Activated naive CD4-positive, alpha-beta T cell treated with anti-CD3 and anti-CD28 coated beads for 36 hours (primary cell): ENCODE measurements around the gene UBE2N. TPM values are rescaled to one million over a fixed set of nuclear protein-coding genes. Genes with fewer than 3 reads are reported as not detected.

Experiments
- CTCF ChIA-PET: fragments of 350-600 bp; sonication (Branson Sonifier 250); formaldehyde crosslinking; loops from one replicate; lab custom pipeline; 2021; ENCODE audit warnings: antibody characterized with exemption; lab: Charles Lee
- DNase-seq: peaks from one replicate; pipeline ENCODE4 v3.0.0-alpha.2; 2020
- H3K27ac Mint-ChIP-seq: one replicate; pipeline ENCODE4 v1.8.0; 2021; ENCODE audit warnings: mild to moderate bottlenecking, mixed read lengths
- H3K27me3 Mint-ChIP-seq: one replicate; pipeline ENCODE4 v1.8.0; 2021; ENCODE audit warnings: low read depth, mixed read lengths
- H3K36me3 Mint-ChIP-seq: one replicate; pipeline ENCODE4 v1.8.0; 2021; ENCODE audit warnings: low read depth, mixed read lengths
- H3K4me1 Mint-ChIP-seq: one replicate; pipeline ENCODE4 v1.8.0; 2021; ENCODE audit warnings: low read depth, mixed read lengths
- H3K4me3 Mint-ChIP-seq: one replicate; pipeline ENCODE4 v1.8.0; 2021; ENCODE audit warnings: mild to moderate bottlenecking, moderate library complexity, mixed read lengths
- H3K9me3 Mint-ChIP-seq: one replicate; pipeline ENCODE4 v1.8.0; 2021; ENCODE audit warnings: mixed read lengths
- intact Hi-C: fragments of 100-400 bp; cut with micrococcal nuclease; formaldehyde crosslinking; loops from one replicate; pipeline ENCODE4 v1.15.1; 2023
- total RNA-seq, 2 experiments: library from RNA; stranded (reverse); gene quantifications; one replicate each; pipeline ENCODE4 v1.2.3, GENCODE V29; 2021

Gene UBE2N
- total RNA-seq, 2 experiments from 2014 or later = 143 TPM

DNA sequence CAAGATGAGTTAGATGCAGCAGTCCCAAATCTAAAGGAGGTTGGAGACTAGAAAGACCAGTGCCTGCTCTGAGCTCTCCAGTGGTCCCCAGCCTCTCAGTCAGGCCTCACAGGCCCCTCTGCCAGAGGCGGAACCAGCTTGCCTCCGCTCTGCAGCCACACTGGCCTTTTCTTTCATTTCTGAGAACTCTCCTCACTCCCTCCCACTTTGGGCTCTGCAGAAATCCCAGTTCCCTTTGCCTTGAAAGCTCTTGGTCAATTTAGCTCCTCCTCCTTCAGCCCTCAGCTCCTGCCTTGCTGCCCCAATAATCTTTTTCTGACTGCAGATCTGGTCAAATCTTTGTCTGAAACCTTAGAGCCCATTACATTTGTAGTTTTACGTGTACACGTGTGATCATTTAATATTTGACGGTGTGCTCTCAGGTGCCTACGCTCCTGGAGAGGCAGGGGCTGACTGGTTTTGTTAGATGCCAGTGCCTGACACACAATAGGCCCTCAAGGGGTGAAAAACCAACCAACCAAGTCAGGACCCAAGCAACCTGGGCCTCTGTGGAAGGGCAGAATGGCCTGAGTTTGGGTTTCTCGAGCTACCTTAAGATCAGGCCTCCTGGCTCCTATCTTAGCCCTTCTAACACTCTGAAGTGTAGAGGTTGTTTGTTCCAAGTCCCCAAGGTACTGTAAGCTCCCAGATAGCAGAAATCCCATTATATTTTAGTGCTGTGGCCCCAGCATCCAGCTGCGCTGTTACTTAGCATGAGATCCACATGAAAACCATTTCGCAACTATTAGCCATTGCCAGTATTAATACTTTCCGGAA is 65.1 kb downstream of the UBE2N start:
- CTCF ChIA-PET = interaction anchor here (0.6 to 1.3 kb wide), 5 partner anchors 10 to 279 kb away, joined by 3 to 5 read pairs (median 3); partner anchors contain the start of gene MRPL42
- peak overlapping the region; percentile 77 for H3K4me3 Mint-ChIP-seq
- no peak overlapping the region for H3K27ac Mint-ChIP-seq
- no peak for DNase-seq
- H3K36me3 Mint-ChIP-seq = peaks cover 4% of the 10 kb centered on the region
- intact Hi-C loops = loop anchor here (1.0 to 5.0 kb wide), 9 partner anchors 66 to 447 kb away; partner anchors contain the start of genes CRADD, EEA1 and MRPL42
- no peaks in the 10 kb centered on the region for H3K27me3 Mint-ChIP-seq
- H3K4me1 Mint-ChIP-seq = peaks cover 24% of the 10 kb centered on the region
- H3K9me3 Mint-ChIP-seq = no peaks in the 10 kb centered on the region

DNA sequence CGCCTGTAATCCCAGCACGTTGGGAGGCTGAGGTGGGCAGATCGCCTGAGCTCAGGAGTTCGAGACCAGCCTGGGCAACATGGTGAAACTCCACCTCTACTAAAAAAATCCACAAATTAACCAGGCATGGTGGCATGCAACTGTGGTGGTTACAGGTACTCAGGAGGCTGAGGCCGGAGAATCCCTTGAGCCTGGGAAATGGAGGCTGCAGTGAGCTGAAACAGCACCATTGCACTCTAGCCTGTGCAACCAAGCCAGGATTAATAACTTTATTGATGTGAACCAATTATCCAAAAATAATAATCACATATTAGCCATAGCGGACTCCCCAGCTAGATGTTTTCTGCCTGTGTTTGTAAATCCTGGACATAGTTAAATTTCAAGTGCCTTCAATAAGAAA is 65.8 kb downstream of the UBE2N start:
- H3K4me1 Mint-ChIP-seq = peaks cover 17% of the 10 kb centered on the region
- intact Hi-C loops = loop anchor here (2.0 to 5.0 kb wide), 2 partner anchors 301 to 406 kb away; partner anchors contain the start of gene CRADD
- CTCF ChIA-PET = interaction anchor here (1.3 kb wide), 1 partner anchor 10 kb away, joined by 5 read pairs; no protein-coding TSS in a partner anchor
- no peaks in the 10 kb centered on the region for H3K9me3 Mint-ChIP-seq
- H3K4me3 Mint-ChIP-seq = no peak overlapping the region
- no peak overlapping the region for H3K27ac Mint-ChIP-seq
- no peaks in the 10 kb centered on the region for H3K27me3 Mint-ChIP-seq
- no peaks in the 10 kb centered on the region for H3K36me3 Mint-ChIP-seq
- no peak for DNase-seq

GRCh38 chr12:93373961-93374656 is 67.6 kb downstream of the UBE2N start:
- H3K9me3 Mint-ChIP-seq = no peaks in the 10 kb centered on the region
- CTCF ChIA-PET = interaction anchor here (0.6 to 1.1 kb wide), 2 partner anchors 8 to 129 kb away, joined by 4 to 6 read pairs; no protein-coding TSS in a partner anchor
- H3K4me3 Mint-ChIP-seq = no peak overlapping the region
- intact Hi-C loops = no loop called here
- no peak for DNase-seq
- no peaks in the 10 kb centered on the region for H3K36me3 Mint-ChIP-seq
- H3K27me3 Mint-ChIP-seq = no peaks in the 10 kb centered on the region
- H3K4me1 Mint-ChIP-seq = peaks cover 7% of the 10 kb centered on the region
- H3K27ac Mint-ChIP-seq = no peak overlapping the region

DNA sequence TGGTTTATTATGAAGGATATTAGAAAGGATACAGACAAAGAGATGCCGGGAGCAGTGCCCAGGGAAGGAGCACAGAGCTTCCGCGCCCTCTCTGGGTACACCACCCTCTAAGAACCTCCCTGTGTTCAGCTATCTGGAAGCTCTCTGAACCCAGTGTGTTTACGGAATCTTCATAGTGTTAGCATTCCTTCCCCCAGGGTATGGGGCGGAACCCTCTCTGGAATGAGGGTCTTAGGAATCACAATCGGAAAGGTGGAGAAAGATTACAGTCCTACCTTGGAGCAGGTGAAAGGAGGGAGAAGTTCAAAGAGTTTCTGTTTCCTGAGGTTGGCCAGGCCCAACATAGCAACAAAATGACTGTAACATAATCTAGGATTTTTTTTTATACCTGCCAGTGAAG is 70.8 kb downstream of the UBE2N start:
- no peaks in the 10 kb centered on the region for H3K27me3 Mint-ChIP-seq
- H3K36me3 Mint-ChIP-seq = no peaks in the 10 kb centered on the region
- intact Hi-C loops = no loop called here
- H3K4me3 Mint-ChIP-seq = no peak overlapping the region
- H3K9me3 Mint-ChIP-seq = no peaks in the 10 kb centered on the region
- CTCF ChIA-PET = no interaction called here
- H3K27ac Mint-ChIP-seq = no peak overlapping the region
- DNase-seq = no peak
- H3K4me1 Mint-ChIP-seq = peaks cover 3% of the 10 kb centered on the region

DNA sequence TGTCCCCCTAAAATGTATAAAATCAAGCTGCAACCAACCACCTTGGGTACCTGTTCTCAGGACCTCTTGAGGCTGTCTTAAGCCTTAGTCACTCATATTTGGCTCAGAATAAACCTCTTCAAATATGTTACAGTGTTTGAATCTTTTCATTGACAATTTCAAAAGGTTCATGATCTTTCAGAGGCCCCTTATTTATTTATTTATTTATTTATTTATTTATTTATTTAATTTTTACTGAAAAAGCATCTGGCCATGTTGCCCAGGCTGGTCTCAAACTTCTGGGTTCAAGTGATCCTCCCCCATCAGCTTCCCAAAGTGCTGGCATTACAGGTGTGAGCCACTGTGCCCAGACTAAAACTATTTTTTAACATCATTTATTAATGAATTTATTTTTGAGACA is 72.2 kb downstream of the UBE2N start:
- CTCF ChIA-PET = no interaction called here
- Mint-ChIP-seq H3K27ac (no peak overlapping the region), H3K36me3 (no peaks in the 10 kb centered on the region), H3K4me1 (peaks cover 4% of the 10 kb centered on the region), H3K9me3 (no peaks in the 10 kb centered on the region), H3K27me3 (no peaks in the 10 kb centered on the region), H3K4me3 (no peak overlapping the region)
- intact Hi-C loops = no loop called here
- DNase-seq = no peak

GRCh38 chr12:93368766-93369165 is 73.0 kb downstream of the UBE2N start:
- Mint-ChIP-seq H3K27ac (no peak overlapping the region), H3K36me3 (no peaks in the 10 kb centered on the region), H3K9me3 (no peaks in the 10 kb centered on the region), H3K4me3 (no peak overlapping the region), H3K4me1 (peaks cover 7% of the 10 kb centered on the region), H3K27me3 (no peaks in the 10 kb centered on the region)
- CTCF ChIA-PET = no interaction called here
- intact Hi-C loops = no loop called here
- DNase-seq = no peak

GRCh38 chr12:93366422-93366821 is 75.3 kb downstream of the UBE2N start:
- Mint-ChIP-seq H3K4me1 (peaks cover 11% of the 10 kb centered on the region), H3K36me3 (no peaks in the 10 kb centered on the region), H3K27me3 (no peaks in the 10 kb centered on the region), H3K4me3 (no peak overlapping the region), H3K27ac (no peak overlapping the region), H3K9me3 (no peaks in the 10 kb centered on the region)
- intact Hi-C loops = no loop called here
- CTCF ChIA-PET = interaction anchor here (1.2 kb wide), 1 partner anchor 53 kb away, joined by 3 read pairs; no protein-coding TSS in a partner anchor
- no peak for DNase-seq

DNA sequence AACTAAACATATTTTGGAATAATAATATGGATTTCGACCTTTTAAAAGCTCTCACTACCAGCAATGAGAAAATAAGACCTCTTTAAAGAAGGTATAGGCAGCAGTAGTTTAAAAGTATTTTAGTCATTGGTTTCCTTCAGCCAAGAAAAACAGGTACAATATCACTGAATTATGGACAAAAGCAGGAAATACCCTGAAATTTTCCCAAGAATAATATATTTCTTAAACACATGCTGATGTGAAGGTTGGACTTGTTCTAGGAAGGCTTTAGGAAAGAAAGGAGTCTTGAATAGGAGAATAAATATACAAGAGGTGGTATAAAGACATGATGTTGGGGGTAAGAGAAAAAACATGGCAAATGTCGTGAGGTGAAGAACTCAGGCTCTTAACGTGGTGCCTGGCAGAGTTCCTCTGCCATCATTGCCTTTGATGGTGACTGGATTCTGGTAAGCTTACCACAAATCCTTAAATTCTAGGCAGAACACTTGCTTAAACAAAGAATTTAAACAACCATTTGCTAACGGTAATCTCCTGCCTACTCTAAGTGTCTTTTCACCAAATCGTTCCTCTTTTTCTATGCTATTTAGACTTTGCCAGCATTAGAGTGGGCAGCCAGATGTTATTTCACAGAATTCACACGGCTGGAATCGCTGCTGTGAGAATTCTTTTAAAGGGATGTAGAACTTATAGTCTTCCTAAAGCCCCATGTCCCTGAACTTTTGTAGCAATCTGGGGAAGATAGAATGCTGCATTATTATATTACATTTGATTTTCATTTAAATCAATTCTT is 75.9 kb downstream of the UBE2N start:
- CTCF ChIA-PET = interaction anchor here (0.8 to 1.2 kb wide), 3 partner anchors 54 to 378 kb away, joined by 3 to 8 read pairs (median 3); no protein-coding TSS in a partner anchor
- no peak overlapping the region for H3K4me3 Mint-ChIP-seq
- H3K27me3 Mint-ChIP-seq = no peaks in the 10 kb centered on the region
- peaks cover 11% of the 10 kb centered on the region for H3K4me1 Mint-ChIP-seq
- no peak overlapping the region for H3K27ac Mint-ChIP-seq
- H3K9me3 Mint-ChIP-seq = no peaks in the 10 kb centered on the region
- intact Hi-C loops = no loop called here
- H3K36me3 Mint-ChIP-seq = no peaks in the 10 kb centered on the region
- DNase-seq = no peak

DNA sequence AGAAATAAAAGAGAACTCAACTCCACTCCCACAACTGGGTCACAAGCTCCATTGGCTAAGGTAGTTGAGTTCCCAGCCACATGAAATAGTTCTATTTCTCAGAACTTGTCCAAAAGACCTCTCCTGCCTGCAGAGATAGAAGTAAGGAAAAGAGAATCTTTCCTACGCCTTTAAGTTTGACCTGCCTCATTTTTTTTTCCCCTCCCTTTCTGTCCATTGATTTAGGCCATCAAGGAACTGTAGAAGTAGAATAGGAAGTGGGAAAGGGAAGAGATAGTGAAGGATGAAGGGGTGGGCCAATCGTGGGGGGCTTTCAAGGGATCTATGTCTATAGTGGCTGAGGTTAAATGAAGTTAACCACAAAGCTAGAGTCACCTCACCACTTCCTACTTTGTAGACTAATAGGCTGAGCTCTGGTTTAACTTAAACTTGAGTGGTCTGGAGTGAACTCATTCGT is 77.9 kb downstream of the UBE2N start:
- H3K9me3 Mint-ChIP-seq = no peaks in the 10 kb centered on the region
- H3K4me1 Mint-ChIP-seq = peaks cover 11% of the 10 kb centered on the region
- H3K27ac Mint-ChIP-seq = no peak overlapping the region
- intact Hi-C loops = no loop called here
- no peaks in the 10 kb centered on the region for H3K36me3 Mint-ChIP-seq
- CTCF ChIA-PET = interaction anchor here (1.0 kb wide), 1 partner anchor 14 kb away, joined by 4 read pairs; the partner anchor contains the start of gene NUDT4
- no peak for DNase-seq
- H3K27me3 Mint-ChIP-seq = no peaks in the 10 kb centered on the region
- H3K4me3 Mint-ChIP-seq = no peak overlapping the region

- intact Hi-C loops = no loop called here
- no peaks in the 10 kb centered on the region for H3K27me3 Mint-ChIP-seq
- H3K27ac Mint-ChIP-seq = no peak overlapping the region
- H3K36me3 Mint-ChIP-seq = no peaks in the 10 kb centered on the region
- no peak overlapping the region for H3K4me3 Mint-ChIP-seq
- CTCF ChIA-PET = interaction anchor here (0.7 kb wide), 1 partner anchor 106 kb away, joined by 3 read pairs; the partner anchor contains the start of gene MRPL42
- H3K4me1 Mint-ChIP-seq = peaks cover 11% of the 10 kb centered on the region
- DNase-seq = no peak
- H3K9me3 Mint-ChIP-seq = no peaks in the 10 kb centered on the region
Observed at GRCh38 chr12:93361151-93361919, 80.4 kb downstream of the UBE2N start.

GRCh38 chr12:93360688-93361087 is 81.1 kb downstream of the UBE2N start:
- Mint-ChIP-seq H3K9me3 (no peaks in the 10 kb centered on the region), H3K4me3 (no peak overlapping the region), H3K4me1 (peaks cover 11% of the 10 kb centered on the region), H3K27me3 (no peaks in the 10 kb centered on the region), H3K36me3 (no peaks in the 10 kb centered on the region), H3K27ac (no peak overlapping the region)
- CTCF ChIA-PET = no interaction called here
- intact Hi-C loops = no loop called here
- DNase-seq = no peak
